Nephron progenitor cell (in vitro differentiated cells): ENCODE results near the gene ARHGEF17.

Experiments used
- DNase-seq: peaks from one replicate; pipeline ENCODE4 v3.0.0; 2021
- H3K27ac Mint-ChIP-seq: 2 replicates; pipeline ENCODE4 v1.8.0; 2021; ENCODE audit warnings: mild to moderate bottlenecking, moderate library complexity, mixed read lengths
- H3K27me3 Mint-ChIP-seq: 2 replicates; pipeline ENCODE4 v1.8.0; 2021; ENCODE audit warnings: mild to moderate bottlenecking, low read depth, mixed read lengths; ENCODE audit not compliant: poor library complexity
- H3K36me3 Mint-ChIP-seq: 2 replicates; pipeline ENCODE4 v1.8.0; 2021; ENCODE audit warnings: low read depth, mixed read lengths
- H3K4me1 Mint-ChIP-seq: 2 replicates; pipeline ENCODE4 v1.8.0; 2021; ENCODE audit warnings: mixed read lengths
- H3K4me3 Mint-ChIP-seq: 2 replicates; pipeline ENCODE4 v1.8.0; 2021; ENCODE audit warnings: mild to moderate bottlenecking, moderate library complexity, mixed read lengths
- H3K9me3 Mint-ChIP-seq: 2 replicates; pipeline ENCODE4 v1.8.0; 2021; ENCODE audit warnings: mild to moderate bottlenecking, moderate library complexity, mixed read lengths
- CTCF ChIP-seq: fragments of 200-600 bp; sonication (generic); IDR thresholded peaks from 2 replicates; pipeline ENCODE4 v1.5.0; 2021; ENCODE audit warnings: antibody characterized with exemption

ARHGEF17 gene

GRCh38 chr11:73359930-73360742 is 52.1 kb downstream of the ARHGEF17 start:
- no peaks in the 10 kb centered on the region for H3K9me3 Mint-ChIP-seq
- peak; percentile 45 for DNase-seq
- H3K36me3 Mint-ChIP-seq, result peaks cover 47% of the 10 kb centered on the region
- no peak overlapping the region for H3K4me3 Mint-ChIP-seq
- TF ChIP-seq CTCF, result peak; percentile 35
- H3K27ac Mint-ChIP-seq, result no peak overlapping the region
- H3K4me1 Mint-ChIP-seq, result peaks cover 4% of the 10 kb centered on the region
- peaks cover 5% of the 10 kb centered on the region for H3K27me3 Mint-ChIP-seq

GRCh38 chr11:73360743-73361369 is 52.8 kb downstream of the ARHGEF17 start:
- no peak for DNase-seq
- TF ChIP-seq CTCF, result no peak
- Mint-ChIP-seq H3K9me3 (no peaks in the 10 kb centered on the region), H3K27ac (no peak overlapping the region), H3K4me1 (peaks cover 4% of the 10 kb centered on the region), H3K36me3 (peaks cover 47% of the 10 kb centered on the region), H3K4me3 (no peak overlapping the region), H3K27me3 (peaks cover 5% of the 10 kb centered on the region)

- Mint-ChIP-seq H3K4me3 (no peak overlapping the region), H3K4me1 (peaks cover 8% of the 10 kb centered on the region), H3K27ac (no peak overlapping the region), H3K36me3 (peaks cover 52% of the 10 kb centered on the region), H3K27me3 (peaks cover 5% of the 10 kb centered on the region), H3K9me3 (no peaks in the 10 kb centered on the region)
- TF ChIP-seq CTCF, result no peak
- DNase-seq, result peak; percentile 90
Measured at GRCh38 chr11:73361953-73362776, 54.1 kb downstream of the ARHGEF17 start.

- no peak overlapping the region for H3K4me3 Mint-ChIP-seq
- DNase-seq, result no peak
- H3K4me1 Mint-ChIP-seq, result peaks cover 10% of the 10 kb centered on the region
- no peak for TF ChIP-seq CTCF
- H3K27me3 Mint-ChIP-seq, result peaks cover 3% of the 10 kb centered on the region
- H3K27ac Mint-ChIP-seq, result no peak overlapping the region
- H3K9me3 Mint-ChIP-seq, result no peaks in the 10 kb centered on the region
- H3K36me3 Mint-ChIP-seq, result peaks cover 53% of the 10 kb centered on the region
Measured at GRCh38 chr11:73363147-73363546, 55.1 kb downstream of the ARHGEF17 start.

- no peak overlapping the region for H3K27ac Mint-ChIP-seq
- no peaks in the 10 kb centered on the region for H3K9me3 Mint-ChIP-seq
- H3K36me3 Mint-ChIP-seq, result peaks cover 45% of the 10 kb centered on the region
- H3K4me1 Mint-ChIP-seq, result peaks cover 10% of the 10 kb centered on the region
- DNase-seq, result no peak
- peaks cover 3% of the 10 kb centered on the region for H3K27me3 Mint-ChIP-seq
- H3K4me3 Mint-ChIP-seq, result no peak overlapping the region
- TF ChIP-seq CTCF, result no peak
Measured at GRCh38 chr11:73365352-73366264, 57.5 kb downstream of the ARHGEF17 start.
